SK-N-SH treated with all-trans-retinoic acid at 6 μM for 48 hours (cell line): Measurements from ENCODE around the gene SMOC2.

Experiments used
- ARNTL ChIP-seq: fragments of 450-650 bp; formaldehyde crosslinking; IDR thresholded peaks from 2 replicates; pipeline ENCODE4 v1.5.0; 2020; ENCODE audit warnings: low read depth, mild to moderate bottlenecking, moderate library complexity, borderline replicate concordance
- CREB5 ChIP-seq: fragments of 250-450 bp; sonication (Bioruptor Pico); IDR thresholded peaks from 2 replicates; pipeline ENCODE4 v1.5.1; 2020; ENCODE audit warnings: low read depth, mild to moderate bottlenecking, moderate library complexity
- RARB ChIP-seq: fragments of 250-450 bp; sonication (Bioruptor Pico); IDR thresholded peaks from 2 replicates; pipeline ENCODE4 v1.8.0; 2021; ENCODE audit warnings: mild to moderate bottlenecking, moderate library complexity
- ZFP3 ChIP-seq: fragments of 250-450 bp; sonication (Bioruptor Pico); IDR thresholded peaks from 2 replicates; pipeline ENCODE4 v1.5.0; 2020; ENCODE audit warnings: mild to moderate bottlenecking, moderate library complexity
- ZNF8 ChIP-seq: fragments of 450-650 bp; formaldehyde crosslinking; IDR thresholded peaks from 2 replicates; pipeline ENCODE4 v1.5.0; 2020; ENCODE audit warnings: mild to moderate bottlenecking, moderate library complexity
- TF ChIP-seq, protein P1 (sequence below): fragments of 250-450 bp; sonication (Bioruptor Pico); IDR thresholded peaks from 2 replicates; pipeline ENCODE4 v1.5.1; 2021; ENCODE audit warnings: mild to moderate bottlenecking, moderate library complexity

- no peak for TF ChIP-seq ZNF8 (CRISPR knock-in tag)
- TF ChIP-seq ZFP3 (CRISPR knock-in tag): no peak
- TF ChIP-seq, protein P1, sequence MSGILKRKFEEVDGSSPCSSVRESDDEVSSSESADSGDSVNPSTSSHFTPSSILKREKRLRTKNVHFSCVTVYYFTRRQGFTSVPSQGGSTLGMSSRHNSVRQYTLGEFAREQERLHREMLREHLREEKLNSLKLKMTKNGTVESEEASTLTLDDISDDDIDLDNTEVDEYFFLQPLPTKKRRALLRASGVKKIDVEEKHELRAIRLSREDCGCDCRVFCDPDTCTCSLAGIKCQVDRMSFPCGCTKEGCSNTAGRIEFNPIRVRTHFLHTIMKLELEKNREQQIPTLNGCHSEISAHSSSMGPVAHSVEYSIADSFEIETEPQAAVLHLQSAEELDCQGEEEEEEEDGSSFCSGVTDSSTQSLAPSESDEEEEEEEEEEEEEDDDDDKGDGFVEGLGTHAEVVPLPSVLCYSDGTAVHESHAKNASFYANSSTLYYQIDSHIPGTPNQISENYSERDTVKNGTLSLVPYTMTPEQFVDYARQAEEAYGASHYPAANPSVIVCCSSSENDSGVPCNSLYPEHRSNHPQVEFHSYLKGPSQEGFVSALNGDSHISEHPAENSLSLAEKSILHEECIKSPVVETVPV (CRISPR knock-in tag): no peak
- TF ChIP-seq RARB: no peak
- TF ChIP-seq ARNTL (CRISPR knock-in tag): no peak
- TF ChIP-seq CREB5 (CRISPR knock-in tag): no peak
Observed at GRCh38 chr6:168464546-168464945, 23.6 kb downstream of the SMOC2 start.
